ENCODE measurements around the gene PSMD9. TPM values are rescaled to one million over a fixed set of nuclear protein-coding genes. Genes with fewer than 3 reads are reported as not detected.
"Not testable (repeated sequence)": the region's sequence is repeated elsewhere in the genome, so short reads cannot be mapped to it uniquely, and the experiment has no call there.

The PSMD9 gene
- polyA plus RNA-seq, 1 donor (not counting 4 experiments of a cell fraction or from before 2014, with no cell fraction given): 84.8 TPM

DNA sequence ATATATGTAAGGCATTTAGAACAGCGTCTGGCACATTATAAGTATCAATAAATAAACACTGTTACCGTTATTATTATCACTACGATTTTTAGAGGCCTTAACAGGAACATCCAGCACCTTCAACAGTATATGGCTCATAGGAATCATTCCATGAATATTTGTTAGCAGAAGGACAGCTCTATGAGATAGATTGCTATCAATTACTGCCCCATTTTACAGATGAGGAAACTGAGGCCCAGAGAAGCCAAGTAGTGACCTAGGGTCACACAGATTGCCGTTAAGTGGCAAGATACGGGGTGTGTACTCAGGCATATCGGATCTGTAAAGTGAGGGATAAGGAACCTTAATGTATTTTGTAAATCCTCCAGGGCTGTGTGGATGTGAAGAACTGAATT, 510 bp upstream of the PSMD9 start:
- Histone ChIP-seq H3K9ac (ENCODE audit: control insufficient read depth, extremely low read depth, insufficient read depth, low read length) (peak overlapping the region; percentile 92), H3K4me1 (ENCODE audit: control insufficient read depth, extremely low read depth, insufficient read depth, low read length) (peaks cover 12% of the 10 kb centered on the region)

DNA sequence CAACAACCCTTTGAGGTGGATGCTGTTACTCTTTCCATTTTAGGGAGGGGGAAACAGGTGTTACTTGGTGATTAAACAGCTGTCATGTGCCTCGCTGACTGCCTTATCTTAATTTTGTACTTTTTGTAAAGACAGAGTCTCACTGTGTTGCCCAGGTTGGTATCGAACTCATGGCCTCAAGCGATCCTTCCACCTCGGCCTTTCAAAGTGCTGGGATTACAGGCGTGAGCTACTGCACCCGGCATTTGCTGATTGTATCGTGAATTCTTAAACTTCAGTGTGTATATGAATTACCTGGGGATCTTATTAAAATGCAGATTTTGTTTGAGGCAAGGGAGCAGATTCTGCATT, 659 bp downstream of the PSMD9 start:
- H3K36me3 ChIP-seq (ENCODE audit: control insufficient read depth in 2 of 2, extremely low read depth in 1 of 2, insufficient read depth in 2 of 2, low read length in 2 of 2): peaks cover 0 to 5% of the 10 kb centered on the region in 2 experiments
- TF ChIP-seq, protein P1, sequence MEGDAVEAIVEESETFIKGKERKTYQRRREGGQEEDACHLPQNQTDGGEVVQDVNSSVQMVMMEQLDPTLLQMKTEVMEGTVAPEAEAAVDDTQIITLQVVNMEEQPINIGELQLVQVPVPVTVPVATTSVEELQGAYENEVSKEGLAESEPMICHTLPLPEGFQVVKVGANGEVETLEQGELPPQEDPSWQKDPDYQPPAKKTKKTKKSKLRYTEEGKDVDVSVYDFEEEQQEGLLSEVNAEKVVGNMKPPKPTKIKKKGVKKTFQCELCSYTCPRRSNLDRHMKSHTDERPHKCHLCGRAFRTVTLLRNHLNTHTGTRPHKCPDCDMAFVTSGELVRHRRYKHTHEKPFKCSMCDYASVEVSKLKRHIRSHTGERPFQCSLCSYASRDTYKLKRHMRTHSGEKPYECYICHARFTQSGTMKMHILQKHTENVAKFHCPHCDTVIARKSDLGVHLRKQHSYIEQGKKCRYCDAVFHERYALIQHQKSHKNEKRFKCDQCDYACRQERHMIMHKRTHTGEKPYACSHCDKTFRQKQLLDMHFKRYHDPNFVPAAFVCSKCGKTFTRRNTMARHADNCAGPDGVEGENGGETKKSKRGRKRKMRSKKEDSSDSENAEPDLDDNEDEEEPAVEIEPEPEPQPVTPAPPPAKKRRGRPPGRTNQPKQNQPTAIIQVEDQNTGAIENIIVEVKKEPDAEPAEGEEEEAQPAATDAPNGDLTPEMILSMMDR (optimal IDR thresholded peaks at IDR 0.05 in 1 of 3, IDR thresholded peaks at IDR 0.05 in 1 of 3, conservative IDR thresholded peaks at IDR 0.05 in 1 of 3; ENCODE audit: extremely low read depth in 1 of 3, insufficient read depth in 2 of 3, low read length in 3 of 3): no peak
- TF ChIP-seq EZH2 (IDR thresholded peaks at IDR 0.05; ENCODE audit: low read length): no peak
- H2AFZ ChIP-seq (ENCODE audit: control insufficient read depth, low read length): no peak overlapping the region
- H3K4me1 ChIP-seq (ENCODE audit: control insufficient read depth, extremely low read depth, insufficient read depth, low read length): peaks cover 20% of the 10 kb centered on the region
- H3K9me1 ChIP-seq (ENCODE audit: control insufficient read depth, extremely low read depth, insufficient read depth, low read length): no peaks in the 10 kb centered on the region
- FAIRE-seq: no peak
- H3K4me3 ChIP-seq (ENCODE audit: control insufficient read depth in 2 of 3, extremely low read depth in 1 of 3, insufficient read depth in 2 of 3, low read depth in 1 of 3, low read length in 3 of 3): peak overlapping the region; percentile 68 to 91 (median 86)
- H3K9me3 ChIP-seq (ENCODE audit: control insufficient read depth, low read depth, low read length): no peaks in the 10 kb centered on the region
- peaks cover 41% of the 10 kb centered on the region for H3K79me2 ChIP-seq (ENCODE audit: control insufficient read depth, insufficient read depth, low read length)
- H4K20me1 ChIP-seq (ENCODE audit: control insufficient read depth, extremely low read depth, insufficient read depth, low read length): no peaks in the 10 kb centered on the region
- H3K4me2 ChIP-seq (ENCODE audit: control insufficient read depth, extremely low read depth, insufficient read depth, low read depth, low read length): peak overlapping the region; percentile 95
- peak overlapping the region; percentile 92 for H3K27ac ChIP-seq (ENCODE audit: control insufficient read depth, insufficient read depth, low read length)
- DNase-seq (ENCODE audit: low read depth, low spot score): no peak
- peak overlapping the region; percentile 92 for H3K9ac ChIP-seq (ENCODE audit: control insufficient read depth, extremely low read depth, insufficient read depth, low read length)
- no peaks in the 10 kb centered on the region for H3K27me3 ChIP-seq (ENCODE audit: control insufficient read depth, extremely low read depth, insufficient read depth, low read length)
- dilution Hi-C loops (cut with MboI; ENCODE audit: extremely low pct_ligation_motif_present, low sequenced_read_pairs): no loop called here

More for the DNA sequence above, 510 bp upstream of the PSMD9 start:
- DNase-seq (ENCODE audit: low read depth, low spot score) (no peak), FAIRE-seq (no peak)
- TF ChIP-seq EZH2 (IDR thresholded peaks at IDR 0.05; ENCODE audit: low read length): no peak
- TF ChIP-seq, protein P1 (optimal IDR thresholded peaks at IDR 0.05 in 1 of 3, IDR thresholded peaks at IDR 0.05 in 1 of 3, conservative IDR thresholded peaks at IDR 0.05 in 1 of 3; ENCODE audit: extremely low read depth in 1 of 3, insufficient read depth in 2 of 3, low read length in 3 of 3): no peak
- H3K4me3 ChIP-seq (ENCODE audit: control insufficient read depth in 2 of 3, extremely low read depth in 1 of 3, insufficient read depth in 2 of 3, low read depth in 1 of 3, low read length in 3 of 3): peak overlapping the region; percentile 62 to 91 (median 86)
- H3K4me2 ChIP-seq (ENCODE audit: control insufficient read depth, extremely low read depth, insufficient read depth, low read depth, low read length): peak overlapping the region; percentile 69
- peaks cover 0 to 3% of the 10 kb centered on the region in 2 experiments for H3K36me3 ChIP-seq (ENCODE audit: control insufficient read depth in 2 of 2, extremely low read depth in 1 of 2, insufficient read depth in 2 of 2, low read length in 2 of 2)
- no peaks in the 10 kb centered on the region for H3K9me1 ChIP-seq (ENCODE audit: control insufficient read depth, extremely low read depth, insufficient read depth, low read length)
- no peaks in the 10 kb centered on the region for H4K20me1 ChIP-seq (ENCODE audit: control insufficient read depth, extremely low read depth, insufficient read depth, low read length)
- H3K27me3 ChIP-seq (ENCODE audit: control insufficient read depth, extremely low read depth, insufficient read depth, low read length): no peaks in the 10 kb centered on the region
- H3K9me3 ChIP-seq (ENCODE audit: control insufficient read depth, low read depth, low read length): no peaks in the 10 kb centered on the region
- dilution Hi-C loops (cut with MboI; ENCODE audit: extremely low pct_ligation_motif_present, low sequenced_read_pairs): no loop called here
- H3K27ac ChIP-seq (ENCODE audit: control insufficient read depth, insufficient read depth, low read length): peak overlapping the region; percentile 92
- peaks cover 32% of the 10 kb centered on the region for H3K79me2 ChIP-seq (ENCODE audit: control insufficient read depth, insufficient read depth, low read length)
- peak overlapping the region; percentile 69 for H2AFZ ChIP-seq (ENCODE audit: control insufficient read depth, low read length)

DNA sequence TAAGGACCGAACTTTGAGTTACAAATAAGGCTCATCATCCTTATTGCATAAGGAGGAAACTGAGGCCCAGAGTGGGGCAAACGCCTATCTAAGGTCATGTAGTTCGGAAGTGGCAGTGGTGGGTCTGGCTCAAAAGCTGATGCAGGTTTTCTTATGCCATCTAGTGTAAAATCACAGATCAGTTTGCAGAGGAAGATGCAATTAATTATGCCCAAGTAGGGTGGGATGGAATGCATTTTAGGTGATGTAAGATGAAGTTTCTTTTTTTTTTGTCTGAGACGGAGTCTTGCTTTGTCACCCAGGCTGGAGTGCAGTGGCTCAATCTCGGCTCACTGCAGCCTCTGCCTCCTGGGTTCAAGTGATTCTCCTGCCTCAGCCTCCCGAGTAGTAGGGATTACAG, 1.1 kb downstream of the PSMD9 start:
- FAIRE-seq; DNase-seq (ENCODE audit: low read depth, low spot score); H3K9me1 ChIP-seq (ENCODE audit: control insufficient read depth, extremely low read depth, insufficient read depth, low read length); H3K9me3 ChIP-seq (ENCODE audit: control insufficient read depth, low read depth, low read length); H2AFZ ChIP-seq (ENCODE audit: control insufficient read depth, low read length); H3K36me3 ChIP-seq (ENCODE audit: control insufficient read depth in 2 of 2, extremely low read depth in 1 of 2, insufficient read depth in 2 of 2, low read length in 2 of 2); H4K20me1 ChIP-seq (ENCODE audit: control insufficient read depth, extremely low read depth, insufficient read depth, low read length); dilution Hi-C loops (cut with MboI; ENCODE audit: extremely low pct_ligation_motif_present, low sequenced_read_pairs); H3K27me3 ChIP-seq (ENCODE audit: control insufficient read depth, extremely low read depth, insufficient read depth, low read length): not testable (repeated sequence)
- Histone ChIP-seq H3K4me2 (ENCODE audit: control insufficient read depth, extremely low read depth, insufficient read depth, low read depth, low read length) (peak overlapping the region; percentile 95), H3K4me1 (ENCODE audit: control insufficient read depth, extremely low read depth, insufficient read depth, low read length) (peaks cover 24% of the 10 kb centered on the region), H3K4me3 (ENCODE audit: control insufficient read depth in 2 of 3, extremely low read depth in 1 of 3, insufficient read depth in 2 of 3, low read depth in 1 of 3, low read length in 3 of 3) (peak overlapping the region; percentile 68 to 91 (median 86)), H3K9ac (ENCODE audit: control insufficient read depth, extremely low read depth, insufficient read depth, low read length) (peak overlapping the region; percentile 92), H3K27ac (ENCODE audit: control insufficient read depth, insufficient read depth, low read length) (peak overlapping the region; percentile 92), H3K79me2 (ENCODE audit: control insufficient read depth, insufficient read depth, low read length) (peaks cover 45% of the 10 kb centered on the region)
